GM12878 (cell line): ENCODE data around the gene PPP6R2. TPM values are rescaled to one million over a fixed set of nuclear protein-coding genes. Genes with fewer than 3 reads are reported as not detected.

ENCODE experiments used
- ATAC-seq: fragments of 200-7000 bp; cut with Tn5 transposase; 3 replicates; pipeline ENCODE4 v1.9.1; 2020; ENCODE audit warnings: mild to moderate bottlenecking, moderate library complexity
- BruUV-seq: library from RNA; stranded (reverse); fragments of 400-500 nt; replicated peaks from 2 replicates; lab custom pipeline; 2021; lab: Mats Ljungman, UMichigan
- CTCF ChIA-PET: fragments of 300-600 bp; sonication (Branson Sonifier 250); formaldehyde crosslinking; extraction: SDS; loops from one replicate; lab custom pipeline; 2021; ENCODE audit warnings: inconsistent platforms; lab: Yijun Ruan, JAX
- POLR2A ChIA-PET: fragments of 350-600 bp; formaldehyde crosslinking; extraction: SDS; loops from one replicate; lab custom pipeline; 2021; ENCODE audit warnings: inconsistent platforms; lab: Charles Lee
- RAD21 ChIA-PET: fragments of 300-600 bp; sonication (Branson Sonifier 250); formaldehyde crosslinking; loops from one replicate; lab custom pipeline; 2023; ENCODE audit warnings: antibody characterized with exemption; ENCODE audit not compliant: unreplicated experiment; lab: Charles Lee
- SMC1A ChIA-PET: fragments of 300-600 bp; sonication (Branson Sonifier 250); formaldehyde crosslinking; loops from one replicate; lab custom pipeline; 2023; ENCODE audit not compliant: unreplicated experiment, uncharacterized antibody; lab: Charles Lee
- DNase-seq: peaks from one replicate; pipeline ENCODE4 v3.0.0-alpha.2; 2011; ENCODE audit warnings: low read depth, low spot score
- FAIRE-seq: peaks from 3 replicates; lab custom pipeline; 2011; peaks lifted over from hg19 to GRCh38; lab: Jason Lieb, UNC
- H2AFZ ChIP-seq: 2 replicates; pipeline ENCODE4 v1.6.0; 2011; ENCODE audit warnings: low read depth, low read length, control low read depth; ENCODE audit not compliant: control insufficient read depth
- H3K27ac ChIP-seq: 2 replicates; pipeline ENCODE4 v1.5.1; 2011; ENCODE audit warnings: control low read depth; ENCODE audit not compliant: control insufficient read depth, insufficient read depth
- H3K27me3 ChIP-seq, 2 experiments: replicated peaks in 1 of 2; 2 replicates each; pipeline versions ENCODE4 v1.6.0 to v1.6.1; 2011; ENCODE audit warnings: low read length in 1 of 2; ENCODE audit not compliant: control insufficient read depth in 2 of 2, insufficient read depth in 2 of 2
- H3K36me3 ChIP-seq, 2 experiments: 2 replicates each; pipeline ENCODE4 v1.5.1; 2011; ENCODE audit warnings: low read length in 1 of 2; ENCODE audit not compliant: control insufficient read depth in 2 of 2, insufficient read depth in 2 of 2
- H3K4me1 ChIP-seq: 2 replicates; pipeline ENCODE4 v1.6.1; 2011; ENCODE audit warnings: mild to moderate bottlenecking, low read length, moderate library complexity, mixed read lengths; ENCODE audit not compliant: control insufficient read depth, insufficient read depth
- H3K4me2 ChIP-seq: 2 replicates; pipeline ENCODE4 v1.6.0; 2011; ENCODE audit warnings: control low read depth; ENCODE audit not compliant: control insufficient read depth, insufficient read depth
- H3K4me3 ChIP-seq: fragments of 200-600 bp; sonication (generic); 2 replicates; pipeline ENCODE4 v1.5.1; 2016
- H3K79me2 ChIP-seq: 2 replicates; pipeline ENCODE4 v1.6.0; 2011; ENCODE audit warnings: low read length; ENCODE audit not compliant: control insufficient read depth, insufficient read depth
- H3K9ac ChIP-seq: 2 replicates; pipeline ENCODE4 v1.8.0; 2011; ENCODE audit warnings: low read length, control low read depth, mixed read lengths; ENCODE audit not compliant: control insufficient read depth, insufficient read depth
- H3K9me3 ChIP-seq: replicated peaks from 3 replicates; pipeline ENCODE4 v1.5.1; 2011; ENCODE audit warnings: mild to moderate bottlenecking, low read length; ENCODE audit not compliant: control insufficient read depth, insufficient read depth
- H4K20me1 ChIP-seq: 2 replicates; pipeline ENCODE4 v1.6.0; 2011; ENCODE audit not compliant: control insufficient read depth, insufficient read depth
- BACH1 ChIP-seq: fragments of 450-650 bp; IDR thresholded peaks from 2 replicates; pipeline ENCODE4 v1.6.1; 2017; ENCODE audit warnings: mild to moderate bottlenecking, borderline replicate concordance
- EED ChIP-seq: sonication (generic); IDR thresholded peaks from 2 replicates; pipeline ENCODE4 v1.6.1; 2016; ENCODE audit warnings: antibody characterized with exemption, low read depth
- EP300 ChIP-seq, 2 experiments: fragments of 150-350 bp in 1 of 2; IDR thresholded peaks; 2 replicates each; pipeline ENCODE4 v1.6.1; 2011 to 2012; ENCODE audit warnings: low read depth in 2 of 2, low read length in 2 of 2, borderline replicate concordance in 1 of 2, improper control_type of control experiment in 1 of 2, inconsistent platforms in 1 of 2; ENCODE audit not compliant: control insufficient read depth in 1 of 2
- KLF5 ChIP-seq: fragments of 450-650 bp; IDR thresholded peaks from 2 replicates; pipeline ENCODE4 v1.6.1; 2014; ENCODE audit warnings: mild to moderate bottlenecking; ENCODE audit not compliant: partially characterized antibody
- LARP7 ChIP-seq: fragments of 450-650 bp; IDR thresholded peaks from 2 replicates; pipeline ENCODE4 v1.6.1; 2017; ENCODE audit warnings: mild to moderate bottlenecking
- MTA3 ChIP-seq: IDR thresholded peaks from 2 replicates; pipeline ENCODE4 v1.6.1; 2012; ENCODE audit warnings: low read length, inconsistent platforms, borderline replicate concordance
- PAX8 ChIP-seq: fragments of 450-650 bp; IDR thresholded peaks from 2 replicates; pipeline ENCODE4 v1.6.1; 2017; ENCODE audit warnings: mild to moderate bottlenecking, moderate library complexity
- PBX3 ChIP-seq: IDR thresholded peaks from 2 replicates; pipeline ENCODE4 v1.6.1; 2011; ENCODE audit warnings: mild to moderate bottlenecking, low read depth, low read length, moderate library complexity; ENCODE audit not compliant: insufficient replicate concordance
- POU2F2 ChIP-seq: IDR thresholded peaks from 3 replicates; pipeline ENCODE4 v1.6.1; 2011; ENCODE audit warnings: low read depth, mild to moderate bottlenecking, low read length, borderline replicate concordance
- RELA ChIP-seq: fragments of 450-650 bp; IDR thresholded peaks from 2 replicates; pipeline ENCODE4 v1.8.0; 2014; ENCODE audit warnings: borderline replicate concordance; ENCODE audit not compliant: partially characterized antibody
- SKIL ChIP-seq: fragments of 450-650 bp; IDR thresholded peaks from 2 replicates; pipeline ENCODE4 v1.6.1; 2017; ENCODE audit warnings: mild to moderate bottlenecking, low read depth, inconsistent platforms; ENCODE audit not compliant: poor library complexity, severe bottlenecking
- SMARCA5 ChIP-seq: fragments of 450-650 bp; IDR thresholded peaks from 2 replicates; pipeline ENCODE4 v1.6.1; 2017; ENCODE audit warnings: mild to moderate bottlenecking
- TCF7 ChIP-seq: IDR thresholded peaks from 2 replicates; pipeline ENCODE4 v1.6.1; 2014; ENCODE audit warnings: antibody characterized with exemption, borderline replicate concordance
- WRNIP1 ChIP-seq: IDR thresholded peaks from 2 replicates; pipeline ENCODE4 v1.6.1; 2011; ENCODE audit warnings: low read depth, low read length, improper control_type of control experiment, borderline replicate concordance
- ZNF384 ChIP-seq: IDR thresholded peaks from 2 replicates; pipeline ENCODE4 v1.6.1; 2012; ENCODE audit warnings: low read depth, mild to moderate bottlenecking, low read length, improper control_type of control experiment, borderline replicate concordance
- WGBS: methylation state at CpG from one replicate; pipeline ENCODE4 v1.1.6; 2016; ENCODE audit warnings: low lambda C conversion rate; ENCODE audit not compliant: insufficient replicate concordance, insufficient coverage; ENCODE audit errors: missing lambda C conversion rate; 5-methylcytosine and 5-hydroxymethylcytosine counted together
- in situ Hi-C: fragments of 300-500 bp; cut with MboI; formaldehyde crosslinking; loops from 9 replicates; pipeline ENCODE4 v1.14.3; 2018; ENCODE audit warnings: mixed read lengths
- intact Hi-C: fragments of 100-400 bp; cut with micrococcal nuclease; formaldehyde crosslinking; loops from one replicate; pipeline ENCODE4 v1.14.2; 2022; ENCODE audit not compliant: unreplicated experiment
- polyA plus RNA-seq, 11 experiments: library from polyadenylated mRNA; depleted of rRNA in 4 of 11; unstranded in 6 of 11; stranded (reverse) in 5 of 11; fragments of >200 nt; fragmentation: Nextera tagmentation in 4 of 11; fragmentation: Illumina TruSeq in 1 of 11; extraction: Ambion mirVana in 4 of 11; extraction: Trizol in 1 of 11; gene quantifications; 1 replicate in 1 of 11; 2 replicates in 10 of 11; pipeline versions ENCODE4 v1.2.1 to v1.2.3, GENCODE V29; 2011 to 2016; ENCODE audit warnings: inconsistent platforms in 2 of 11, missing spikeins in 2 of 11, low read depth in 1 of 11
- total RNA-seq, 4 experiments: library from RNA; depleted of rRNA in 3 of 4; stranded (reverse); fragments of >200 nt in 3 of 4; fragmentation: Illumina TruSeq in 1 of 4; extraction: Trizol in 1 of 4; gene quantifications; 2 replicates each; pipeline versions ENCODE4 v1.2.1 to v1.2.3, GENCODE V29; 2013 to 2021
- TF ChIP-seq, protein P1 (sequence below): IDR thresholded peaks from 2 replicates; pipeline ENCODE4 v1.6.1; 2012; ENCODE audit warnings: low read depth, low read length, improper control_type of control experiment

PPP6R2 gene
- total and polyA plus RNA-seq, 10 of the 15 experiments (the other 5 are each of a cell fraction or from before 2014, with no cell fraction given) = 0.29 to 52.6 (median 25.4) TPM

- DNase-seq (no peak), FAIRE-seq (no peak), ATAC-seq (no peak)
- intact Hi-C loops (no loop called here), in situ Hi-C loops (no loop called here)
- ChIA-PET CTCF (interaction anchor here (1.8 kb wide), 1 partner anchor 45 kb away, joined by 4 read pairs; no protein-coding TSS in a partner anchor), SMC1A (no interaction called here), POLR2A (no interaction called here), RAD21 (interaction anchor here (0.5 kb wide), 1 partner anchor 11 kb away, joined by 4 read pairs; no protein-coding TSS in a partner anchor)
- Histone ChIP-seq H3K9ac (no peak overlapping the region), H4K20me1 (no peaks in the 10 kb centered on the region), H3K9me3 (no peaks in the 10 kb centered on the region), H3K4me2 (no peak overlapping the region), H3K36me3 (no peaks in the 10 kb centered on the region), H3K27ac (no peak overlapping the region), H3K4me1 (peaks cover 2% of the 10 kb centered on the region), H3K27me3 (no peaks in the 10 kb centered on the region), H3K4me3 (no peak overlapping the region), H3K79me2 (no peaks in the 10 kb centered on the region), H2AFZ (no peak overlapping the region)
- 79% methylated on average over 10 of the region's 10 CpGs for WGBS
- no TSS peak for BruUV-seq
- TF ChIP-seq LARP7 (no peak), ZNF384 (no peak), RELA (no peak), KLF5 (no peak), SMARCA5 (no peak), MTA3 (no peak), EED (no peak), BACH1 (no peak), WRNIP1 (no peak), EP300 (IDR thresholded peaks at IDR 0.05; ENCODE audit: borderline replicate concordance in 1 of 2, control insufficient read depth in 1 of 2, low read depth in 2 of 2, low read length in 2 of 2) (no peak), TCF7 (no peak), SKIL (no peak), POU2F2 (no peak), PAX8 (no peak), PBX3 (no peak)
- TF ChIP-seq, protein P1, sequence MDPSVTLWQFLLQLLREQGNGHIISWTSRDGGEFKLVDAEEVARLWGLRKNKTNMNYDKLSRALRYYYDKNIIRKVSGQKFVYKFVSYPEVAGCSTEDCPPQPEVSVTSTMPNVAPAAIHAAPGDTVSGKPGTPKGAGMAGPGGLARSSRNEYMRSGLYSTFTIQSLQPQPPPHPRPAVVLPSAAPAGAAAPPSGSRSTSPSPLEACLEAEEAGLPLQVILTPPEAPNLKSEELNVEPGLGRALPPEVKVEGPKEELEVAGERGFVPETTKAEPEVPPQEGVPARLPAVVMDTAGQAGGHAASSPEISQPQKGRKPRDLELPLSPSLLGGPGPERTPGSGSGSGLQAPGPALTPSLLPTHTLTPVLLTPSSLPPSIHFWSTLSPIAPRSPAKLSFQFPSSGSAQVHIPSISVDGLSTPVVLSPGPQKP = no peak
Measured at GRCh38 chr22:50320671-50321325, 22.3 kb upstream of the PPP6R2 start.
